Activated CD8-positive, alpha-beta T cell treated with anti-CD3 and anti-CD28 coated beads for 36 hours (primary cell): ENCODE results near the gene ZNF526. TPM values are rescaled to one million over a fixed set of nuclear protein-coding genes. Genes with fewer than 3 reads are reported as not detected.

Experiments used
- ATAC-seq: fragments of 200-7000 bp; cut with Tn5 transposase; one replicate; pipeline ENCODE4 v1.10.0; 2021; ENCODE audit warnings: mild to moderate bottlenecking, moderate library complexity
- CTCF ChIA-PET: fragments of 350-600 bp; sonication (Branson Sonifier 250); formaldehyde crosslinking; loops from one replicate; lab custom pipeline; 2021; ENCODE audit warnings: antibody characterized with exemption; lab: Charles Lee
- POLR2A ChIA-PET: fragments of 350-600 bp; sonication (Branson Sonifier 250); formaldehyde crosslinking; loops from one replicate; lab custom pipeline; 2021; ENCODE audit warnings: antibody characterized with exemption; lab: Charles Lee
- DNase-seq: peaks from one replicate; pipeline ENCODE4 v3.0.0-alpha.2; 2020
- H3K27ac Mint-ChIP-seq: one replicate; pipeline ENCODE4 v1.8.0; 2021; ENCODE audit warnings: mild to moderate bottlenecking, mixed read lengths
- H3K27me3 Mint-ChIP-seq: one replicate; pipeline ENCODE4 v1.8.0; 2021; ENCODE audit warnings: mixed read lengths
- H3K36me3 Mint-ChIP-seq: one replicate; pipeline ENCODE4 v1.8.0; 2021; ENCODE audit warnings: low read depth, mixed read lengths
- H3K4me1 Mint-ChIP-seq: one replicate; pipeline ENCODE4 v1.8.0; 2021; ENCODE audit warnings: low read depth, mixed read lengths
- H3K4me3 Mint-ChIP-seq: one replicate; pipeline ENCODE4 v1.8.0; 2021; ENCODE audit warnings: mild to moderate bottlenecking, moderate library complexity, mixed read lengths
- H3K9me3 Mint-ChIP-seq: one replicate; pipeline ENCODE4 v1.8.0; 2021; ENCODE audit warnings: mixed read lengths
- intact Hi-C: fragments of 100-400 bp; cut with micrococcal nuclease; formaldehyde crosslinking; loops from one replicate; pipeline ENCODE4 v1.10.0; 2022
- total RNA-seq, 2 experiments: library from RNA; stranded (reverse); gene quantifications; one replicate each; pipeline ENCODE4 v1.2.3, GENCODE V29; 2021
- TF ChIP-seq, protein P1 (sequence below): fragments of 200-600 bp; IDR thresholded peaks from one replicate; pipeline ENCODE4 v1.8.0; 2022; ENCODE audit warnings: antibody characterized with exemption, mild to moderate bottlenecking

Gene ZNF526
- total RNA-seq, 2 experiments from 2014 or later, result 12.0 to 12.3 TPM

DNA sequence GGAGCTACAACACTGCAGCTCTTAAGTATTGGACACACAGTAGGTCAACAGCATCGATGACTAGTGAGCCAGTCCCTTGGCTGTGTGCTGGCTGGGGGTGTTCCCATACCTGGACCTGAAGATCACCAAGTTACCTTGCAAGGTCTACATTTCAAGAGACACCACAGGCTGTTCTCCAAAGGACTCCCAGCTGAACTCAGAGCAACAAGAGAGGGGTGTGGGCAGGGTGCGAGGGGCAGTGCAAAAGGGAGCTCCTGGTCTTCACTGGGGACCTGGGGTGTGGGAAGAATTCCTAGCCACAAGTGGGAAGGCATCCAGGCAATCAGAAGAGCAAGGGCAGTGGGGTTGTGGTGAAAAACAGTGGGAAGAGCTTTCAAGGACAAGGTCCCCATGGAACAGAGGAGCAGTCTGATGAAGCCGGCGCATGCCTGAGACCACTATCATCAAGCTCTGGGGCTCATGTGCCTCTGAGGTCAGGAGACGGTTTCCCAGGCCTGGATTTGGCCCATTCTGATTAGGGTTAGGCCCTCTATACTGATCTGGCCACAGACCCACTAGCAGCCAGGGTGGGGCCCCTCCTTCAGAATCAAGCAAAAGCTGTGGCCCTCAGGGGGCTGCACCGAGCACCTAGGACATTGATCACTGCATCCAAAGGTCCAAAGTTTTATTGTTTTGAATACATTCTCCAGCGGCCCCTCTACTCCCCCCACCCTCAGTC, 27.0 kb downstream of the ZNF526 start:
- no peak overlapping the region for H3K4me3 Mint-ChIP-seq
- H3K9me3 Mint-ChIP-seq, result no peaks in the 10 kb centered on the region
- peaks cover 40% of the 10 kb centered on the region for H3K4me1 Mint-ChIP-seq
- CTCF ChIA-PET, result interaction anchor here (0.5 to 6.7 kb wide), 4 partner anchors 33 to 50 kb away, joined by 3 to 107 read pairs (median 4); no protein-coding TSS in a partner anchor
- H3K36me3 Mint-ChIP-seq, result peaks cover 22% of the 10 kb centered on the region
- H3K27me3 Mint-ChIP-seq, result no peaks in the 10 kb centered on the region
- intact Hi-C loops, result no loop called here
- TF ChIP-seq, protein P1, sequence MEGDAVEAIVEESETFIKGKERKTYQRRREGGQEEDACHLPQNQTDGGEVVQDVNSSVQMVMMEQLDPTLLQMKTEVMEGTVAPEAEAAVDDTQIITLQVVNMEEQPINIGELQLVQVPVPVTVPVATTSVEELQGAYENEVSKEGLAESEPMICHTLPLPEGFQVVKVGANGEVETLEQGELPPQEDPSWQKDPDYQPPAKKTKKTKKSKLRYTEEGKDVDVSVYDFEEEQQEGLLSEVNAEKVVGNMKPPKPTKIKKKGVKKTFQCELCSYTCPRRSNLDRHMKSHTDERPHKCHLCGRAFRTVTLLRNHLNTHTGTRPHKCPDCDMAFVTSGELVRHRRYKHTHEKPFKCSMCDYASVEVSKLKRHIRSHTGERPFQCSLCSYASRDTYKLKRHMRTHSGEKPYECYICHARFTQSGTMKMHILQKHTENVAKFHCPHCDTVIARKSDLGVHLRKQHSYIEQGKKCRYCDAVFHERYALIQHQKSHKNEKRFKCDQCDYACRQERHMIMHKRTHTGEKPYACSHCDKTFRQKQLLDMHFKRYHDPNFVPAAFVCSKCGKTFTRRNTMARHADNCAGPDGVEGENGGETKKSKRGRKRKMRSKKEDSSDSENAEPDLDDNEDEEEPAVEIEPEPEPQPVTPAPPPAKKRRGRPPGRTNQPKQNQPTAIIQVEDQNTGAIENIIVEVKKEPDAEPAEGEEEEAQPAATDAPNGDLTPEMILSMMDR, result no peak
- no peak for ATAC-seq
- no peak for DNase-seq
- H3K27ac Mint-ChIP-seq, result peak overlapping the region; percentile 71
- POLR2A ChIA-PET, result interaction anchor here (1.0 to 16.1 kb wide), 8 partner anchors 21 to 124 kb away, joined by 3 to 195 read pairs (median 8); partner anchors contain the start of genes CIC, DEDD2, POU2F2 and ZNF526

- intact Hi-C loops, result no loop called here
- Mint-ChIP-seq H3K27ac (no peak overlapping the region), H3K9me3 (no peaks in the 10 kb centered on the region), H3K36me3 (peaks cover 26% of the 10 kb centered on the region), H3K4me3 (no peak overlapping the region), H3K27me3 (no peaks in the 10 kb centered on the region), H3K4me1 (peaks cover 45% of the 10 kb centered on the region)
- TF ChIP-seq, protein P1, result no peak
- ATAC-seq, result no peak
- CTCF ChIA-PET, result interaction anchor here (1.1 to 6.7 kb wide), 2 partner anchors 32 to 49 kb away, joined by 4 to 107 read pairs; no protein-coding TSS in a partner anchor
- POLR2A ChIA-PET, result interaction anchor here (1.1 to 16.1 kb wide), 4 partner anchors 20 to 115 kb away, joined by 3 to 195 read pairs (median 65); partner anchors contain the start of genes DEDD2, POU2F2 and ZNF526
- no peak for DNase-seq
Measured at GRCh38 chr19:42247640-42248199, 27.6 kb downstream of the ZNF526 start.

GRCh38 chr19:42248270-42249148, 28.4 kb downstream of the ZNF526 start:
- H3K4me3 Mint-ChIP-seq, result no peak overlapping the region
- POLR2A ChIA-PET, result interaction anchor here (0.8 to 15.0 kb wide), 4 partner anchors 9 to 31 kb away, joined by 3 to 119 read pairs (median 7); no protein-coding TSS in a partner anchor
- peaks cover 47% of the 10 kb centered on the region for H3K4me1 Mint-ChIP-seq
- H3K9me3 Mint-ChIP-seq, result no peaks in the 10 kb centered on the region
- H3K36me3 Mint-ChIP-seq, result peaks cover 31% of the 10 kb centered on the region
- DNase-seq (no peak), ATAC-seq (no peak)
- no peaks in the 10 kb centered on the region for H3K27me3 Mint-ChIP-seq
- CTCF ChIA-PET, result interaction anchor here (1.1 to 6.7 kb wide), 2 partner anchors 32 to 48 kb away, joined by 4 to 107 read pairs; no protein-coding TSS in a partner anchor
- TF ChIP-seq, protein P1, result no peak
- H3K27ac Mint-ChIP-seq, result peak overlapping the region; percentile 42
- intact Hi-C loops, result no loop called here

GRCh38 chr19:42249149-42249750, 29.1 kb downstream of the ZNF526 start:
- CTCF ChIA-PET, result interaction anchor here (1.1 to 4.1 kb wide), 2 partner anchors 29 to 47 kb away, joined by 4 to 29 read pairs; no protein-coding TSS in a partner anchor
- TF ChIP-seq, protein P1, result no peak
- intact Hi-C loops, result no loop called here
- H3K27me3 Mint-ChIP-seq, result no peaks in the 10 kb centered on the region
- H3K36me3 Mint-ChIP-seq, result peaks cover 31% of the 10 kb centered on the region
- DNase-seq (no peak), ATAC-seq (no peak)
- no peaks in the 10 kb centered on the region for H3K9me3 Mint-ChIP-seq
- H3K27ac Mint-ChIP-seq, result peak overlapping the region; percentile 42
- H3K4me3 Mint-ChIP-seq, result no peak overlapping the region
- peaks cover 47% of the 10 kb centered on the region for H3K4me1 Mint-ChIP-seq
- POLR2A ChIA-PET, result interaction anchor here (0.9 to 15.0 kb wide), 4 partner anchors 10 to 30 kb away, joined by 3 to 119 read pairs (median 10); no protein-coding TSS in a partner anchor
